ENCODE results near the gene FASTKD2. TPM values are rescaled to one million over a fixed set of nuclear protein-coding genes. Genes with fewer than 3 reads are reported as not detected.

Gene FASTKD2
- total RNA-seq, 2 experiments from 2014 or later, result 24.9 to 25.7 TPM

DNA sequence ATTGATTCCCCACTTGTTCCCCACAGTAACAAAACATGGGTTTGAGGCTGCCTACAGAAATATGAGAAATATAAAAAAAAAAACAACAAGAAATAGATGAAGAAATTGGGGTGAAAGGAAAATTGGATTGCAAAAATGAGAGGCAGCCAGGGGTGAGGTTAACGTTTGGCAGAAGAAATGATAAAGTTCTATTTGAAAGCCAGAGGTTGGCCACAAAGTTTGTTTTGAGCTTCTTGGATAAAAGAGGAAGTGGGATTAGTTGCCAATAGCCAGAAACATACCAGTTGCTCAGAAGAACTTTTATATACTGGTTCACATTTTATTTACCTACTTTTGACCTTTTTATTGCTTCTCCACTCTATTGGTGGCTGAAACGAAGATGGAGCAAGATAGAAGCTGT lies 67.5 kb downstream of the FASTKD2 start:
- no peaks in the 10 kb centered on the region for H3K36me3 Mint-ChIP-seq (ENCODE audit: low read depth)
- intact Hi-C loops (cut with DNase I, micrococcal nuclease), result no loop called here
- Histone ChIP-seq H3K36me3 (ENCODE audit: insufficient read depth, low read length) (no peaks in the 10 kb centered on the region), H3K4me1 (ENCODE audit: insufficient read depth, low read length) (no peaks in the 10 kb centered on the region), H3K4me3 (ENCODE audit: low read length) (no peak overlapping the region), H3K27ac (ENCODE audit: low read depth in 1 of 2, low read length in 2 of 2) (no peak overlapping the region), H3K9me3 (ENCODE audit: control insufficient read depth in 1 of 2, insufficient read depth in 1 of 2, low read length in 2 of 2) (no peaks in the 10 kb centered on the region), H3K27me3 (ENCODE audit: control insufficient read depth in 1 of 2, insufficient read depth in 2 of 2, low read length in 2 of 2) (no peaks in the 10 kb centered on the region)
- no peaks in the 10 kb centered on the region for H3K4me1 Mint-ChIP-seq (ENCODE audit: low read depth)
- ATAC-seq (ENCODE audit: poor library complexity), result no peak
- CTCF ChIA-PET, result interaction anchor here (1.3 kb wide), 1 partner anchor 15 kb away, joined by 3 read pairs; no protein-coding TSS in a partner anchor
- no peak for DNase-seq
- POLR2A ChIA-PET, result interaction anchor here (1.1 kb wide), 1 partner anchor 9 kb away, joined by 4 read pairs; no protein-coding TSS in a partner anchor
- TF ChIP-seq CTCF (IDR thresholded peaks at IDR 0.05), result no peak
- no peak overlapping the region for H3K4me3 Mint-ChIP-seq
- H3K27ac Mint-ChIP-seq, result no peak overlapping the region
- no peaks in the 10 kb centered on the region for H3K27me3 Mint-ChIP-seq
- no peaks in the 10 kb centered on the region for H3K9me3 Mint-ChIP-seq

- H3K27ac Mint-ChIP-seq, result no peak overlapping the region
- no peak for TF ChIP-seq CTCF (IDR thresholded peaks at IDR 0.05)
- ChIA-PET CTCF (interaction anchor here (1.3 kb wide), 1 partner anchor 14 kb away, joined by 3 read pairs; no protein-coding TSS in a partner anchor), POLR2A (no interaction called here)
- no peak for DNase-seq
- no peak overlapping the region for H3K4me3 Mint-ChIP-seq
- Histone ChIP-seq H3K4me3 (ENCODE audit: low read length) (no peak overlapping the region), H3K9me3 (ENCODE audit: control insufficient read depth in 1 of 2, insufficient read depth in 1 of 2, low read length in 2 of 2) (no peaks in the 10 kb centered on the region), H3K4me1 (ENCODE audit: insufficient read depth, low read length) (no peaks in the 10 kb centered on the region), H3K27me3 (ENCODE audit: control insufficient read depth in 1 of 2, insufficient read depth in 2 of 2, low read length in 2 of 2) (no peaks in the 10 kb centered on the region), H3K27ac (ENCODE audit: low read depth in 1 of 2, low read length in 2 of 2) (no peak overlapping the region), H3K36me3 (ENCODE audit: insufficient read depth, low read length) (no peaks in the 10 kb centered on the region)
- H3K36me3 Mint-ChIP-seq (ENCODE audit: low read depth), result no peaks in the 10 kb centered on the region
- ATAC-seq (ENCODE audit: poor library complexity), result no peak
- no peaks in the 10 kb centered on the region for H3K4me1 Mint-ChIP-seq (ENCODE audit: low read depth)
- no peaks in the 10 kb centered on the region for H3K9me3 Mint-ChIP-seq
- intact Hi-C loops (cut with DNase I, micrococcal nuclease), result no loop called here
- H3K27me3 Mint-ChIP-seq, result no peaks in the 10 kb centered on the region
Observed at GRCh38 chr2:206833291-206833690, 67.9 kb downstream of the FASTKD2 start.

GRCh38 chr2:206836722-206837121 lies 71.3 kb downstream of the FASTKD2 start:
- ATAC-seq (ENCODE audit: poor library complexity) (no peak), DNase-seq (no peak)
- Mint-ChIP-seq H3K9me3 (no peaks in the 10 kb centered on the region), H3K4me1 (ENCODE audit: low read depth) (no peaks in the 10 kb centered on the region), H3K27ac (no peak overlapping the region), H3K27me3 (no peaks in the 10 kb centered on the region), H3K4me3 (no peak overlapping the region), H3K36me3 (ENCODE audit: low read depth) (no peaks in the 10 kb centered on the region)
- H3K9me3 ChIP-seq (ENCODE audit: control insufficient read depth in 1 of 2, insufficient read depth in 1 of 2, low read length in 2 of 2), result no peaks in the 10 kb centered on the region
- no peak overlapping the region for H3K4me3 ChIP-seq (ENCODE audit: low read length)
- no peaks in the 10 kb centered on the region for H3K4me1 ChIP-seq (ENCODE audit: insufficient read depth, low read length)
- intact Hi-C loops (cut with DNase I, micrococcal nuclease), result no loop called here
- CTCF ChIA-PET, result no interaction called here
- POLR2A ChIA-PET, result no interaction called here
- no peak for TF ChIP-seq CTCF (IDR thresholded peaks at IDR 0.05)
- no peak overlapping the region for H3K27ac ChIP-seq (ENCODE audit: low read depth in 1 of 2, low read length in 2 of 2)
- no peaks in the 10 kb centered on the region for H3K36me3 ChIP-seq (ENCODE audit: insufficient read depth, low read length)
- H3K27me3 ChIP-seq (ENCODE audit: control insufficient read depth in 1 of 2, insufficient read depth in 2 of 2, low read length in 2 of 2), result no peaks in the 10 kb centered on the region

Data from CD4-positive, alpha-beta T cell (primary cell).